GM18505 (cell line): ENCODE measurements around the gene DTWD2.
"Not testable (repeated sequence)": the region's sequence is repeated elsewhere in the genome, so short reads cannot be mapped to it uniquely, and the experiment has no call there.

Source experiments
- ATAC-seq: cut with Tn5 transposase; IDR thresholded peaks from one replicate; pipeline ENCODE4 v1.9.1; 2021; ENCODE audit not compliant: unreplicated experiment
- POLR2A ChIP-seq: IDR thresholded peaks from 4 replicates; pipeline ENCODE4 v1.6.1; 2011; ENCODE audit warnings: borderline replicate concordance; ENCODE audit not compliant: insufficient read depth, insufficient read length; ENCODE audit errors: extremely low read depth

The DTWD2 gene

DNA sequence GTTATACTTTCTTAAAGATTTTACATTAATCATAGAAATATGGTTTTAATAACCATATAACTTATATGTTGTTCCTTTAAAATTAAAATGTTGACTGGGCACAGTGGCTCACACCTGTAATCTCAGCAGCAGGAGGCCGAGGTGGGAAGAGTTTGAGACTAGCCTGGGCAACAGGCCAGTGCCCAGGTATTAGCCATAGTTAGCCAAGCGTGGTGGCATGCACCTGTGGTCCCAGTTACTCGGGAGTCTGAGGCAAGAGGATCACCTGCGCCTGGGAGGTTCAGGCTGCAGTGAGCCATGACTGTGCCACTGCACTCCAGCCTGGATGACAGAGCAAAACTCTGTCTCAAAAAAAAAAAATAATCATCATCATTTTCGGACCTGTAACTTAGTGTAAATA is 133.5 kb downstream of the DTWD2 start:
- ATAC-seq: no peak
- no peak for TF ChIP-seq POLR2A

DNA sequence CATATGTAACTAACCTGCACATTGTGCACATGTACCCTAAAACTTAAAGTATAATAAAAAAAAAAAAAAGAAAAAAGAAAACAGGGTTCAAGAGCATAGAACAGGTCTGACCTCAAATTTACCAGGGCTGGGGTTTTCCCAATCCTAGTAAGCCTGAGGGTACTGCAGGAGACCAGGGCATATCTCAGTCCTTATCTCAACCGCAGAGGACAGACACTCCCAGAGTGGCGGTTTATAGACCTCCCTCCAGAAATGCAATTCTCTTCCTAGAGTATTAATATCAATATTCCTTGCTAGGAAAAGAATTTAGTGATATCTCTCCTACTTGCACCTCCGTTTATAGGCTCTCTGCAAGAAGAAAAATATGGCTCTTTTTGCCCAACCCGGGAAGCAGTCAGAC is 136.6 kb downstream of the DTWD2 start:
- not testable (repeated sequence) for ATAC-seq

- ATAC-seq: not testable (repeated sequence)
Measured at GRCh38 chr5:118849507-118849906, 138.8 kb downstream of the DTWD2 start.

- ATAC-seq: no peak
- TF ChIP-seq POLR2A: no peak
Measured at GRCh38 chr5:118844351-118844750, 144.0 kb downstream of the DTWD2 start.

- ATAC-seq: no peak
- no peak for TF ChIP-seq POLR2A
Measured at GRCh38 chr5:118834710-118835109, 153.6 kb downstream of the DTWD2 start.

- no peak for ATAC-seq
- TF ChIP-seq POLR2A: no peak
Measured at GRCh38 chr5:118832974-118833373, 155.4 kb downstream of the DTWD2 start.

- no peak for ATAC-seq
- TF ChIP-seq POLR2A: no peak
Measured at GRCh38 chr5:118825226-118825625, 163.1 kb downstream of the DTWD2 start.

GRCh38 chr5:118818604-118819003 is 169.7 kb downstream of the DTWD2 start:
- no peak for TF ChIP-seq POLR2A
- peak; percentile 74 for ATAC-seq

DNA sequence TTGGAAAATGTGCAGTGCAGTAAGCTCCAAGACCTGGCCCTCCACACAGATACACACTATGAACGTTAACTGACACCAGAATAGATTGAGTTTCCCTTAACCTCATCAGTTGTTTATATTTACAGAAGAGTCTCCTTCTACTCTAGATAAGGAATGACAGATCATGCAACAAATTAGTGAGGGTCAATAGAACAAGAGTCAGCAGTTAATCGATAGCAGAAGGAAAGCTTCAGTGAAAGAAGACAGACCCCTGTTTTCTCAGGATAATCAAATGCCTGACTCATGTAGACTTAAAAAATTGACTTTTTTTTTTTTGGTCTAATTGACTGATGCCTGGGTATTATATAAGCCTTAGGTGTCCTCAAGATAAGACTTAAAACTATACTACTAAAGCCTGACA is 179.9 kb downstream of the DTWD2 start:
- TF ChIP-seq POLR2A: no peak
- ATAC-seq: no peak

DNA sequence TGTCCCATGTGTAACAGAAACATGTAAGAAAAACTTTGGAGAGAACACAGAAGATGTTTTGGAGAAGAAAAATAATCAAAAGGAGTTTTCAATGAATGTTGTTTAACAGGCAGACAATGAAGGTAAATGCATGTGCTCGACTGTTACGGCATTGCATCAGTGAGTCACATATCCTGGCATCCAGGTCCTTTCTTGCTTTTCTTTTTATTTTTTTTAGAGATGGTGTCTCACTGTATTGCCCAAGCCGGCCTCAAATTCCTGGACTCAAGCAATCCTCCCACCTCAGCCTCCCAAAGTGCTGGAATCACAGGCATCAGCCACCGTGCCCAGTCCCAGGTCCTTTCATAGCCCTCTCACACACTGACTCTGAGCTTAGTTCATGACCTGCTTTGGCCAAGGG is 181.8 kb downstream of the DTWD2 start:
- no peak for TF ChIP-seq POLR2A

GRCh38 chr5:118802335-118802734 is 186.0 kb downstream of the DTWD2 start:
- TF ChIP-seq POLR2A: no peak
- ATAC-seq: no peak

More for the DNA sequence above, 181.8 kb downstream of the DTWD2 start:
- ATAC-seq: no peak

DNA sequence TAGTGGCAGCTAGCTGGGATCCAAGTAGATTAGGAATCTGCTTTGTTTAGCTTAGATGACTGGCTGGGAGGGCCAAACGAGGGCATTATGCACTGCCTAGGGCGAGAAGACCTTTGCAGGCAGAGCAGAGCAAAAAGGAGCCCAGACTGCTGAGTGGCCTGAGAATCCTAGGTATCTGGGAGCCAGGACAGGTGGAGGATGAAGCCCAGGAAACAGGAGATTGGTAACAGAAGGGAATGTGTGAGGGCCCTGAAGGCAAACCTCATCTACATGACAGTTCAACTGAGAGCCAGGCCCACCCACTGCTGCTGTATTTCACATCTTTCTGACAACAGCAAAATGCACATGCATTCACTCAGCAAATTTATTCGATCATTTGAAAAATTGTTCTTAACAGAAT is 192.3 kb downstream of the DTWD2 start:
- no peak for ATAC-seq
- TF ChIP-seq POLR2A: no peak

DNA sequence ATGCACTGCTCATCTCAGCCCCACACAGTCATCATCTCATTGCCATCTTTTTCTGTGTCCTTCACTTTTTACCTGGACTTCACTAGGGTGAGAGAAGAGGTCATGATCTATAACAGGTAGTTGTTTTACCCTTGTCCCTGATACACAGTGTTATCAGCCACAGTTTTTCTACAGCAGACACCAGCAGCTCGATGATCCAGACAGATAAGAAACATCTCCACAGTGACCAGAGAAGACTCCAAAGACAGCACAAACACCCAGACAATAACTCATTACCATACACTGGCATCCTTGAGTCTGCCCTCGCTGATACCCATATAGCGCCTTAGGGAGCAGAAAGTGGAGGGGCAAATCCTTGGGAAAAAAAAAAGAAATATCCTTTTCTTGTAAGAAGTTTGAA is 194.1 kb downstream of the DTWD2 start:
- ATAC-seq: no peak
- no peak for TF ChIP-seq POLR2A

DNA sequence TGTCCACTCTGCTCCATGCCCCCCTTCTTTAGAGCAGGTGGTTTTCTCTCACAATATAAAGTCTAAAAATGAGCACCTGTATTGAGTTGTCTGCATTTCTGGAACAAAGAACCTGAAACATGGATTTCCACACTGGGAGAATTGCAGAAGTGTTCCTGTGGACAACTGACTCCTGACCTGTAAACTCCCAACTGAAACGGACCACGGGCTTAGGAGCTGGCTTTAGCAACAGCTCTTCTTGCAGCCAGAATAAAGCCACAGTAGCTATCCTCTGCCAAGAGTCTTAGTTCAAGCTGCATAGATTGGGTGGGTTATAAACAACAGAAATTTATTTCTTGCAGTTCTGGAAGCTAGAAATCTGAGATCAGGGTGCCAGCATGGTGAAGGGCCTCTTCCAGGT is 194.7 kb downstream of the DTWD2 start:
- TF ChIP-seq POLR2A: no peak
- no peak for ATAC-seq

- ATAC-seq: no peak
- no peak for TF ChIP-seq POLR2A
Measured at GRCh38 chr5:118793091-118793490, 195.3 kb downstream of the DTWD2 start.
